Stimulated activated CD4-positive, alpha-beta T cell treated with anti-CD3 and anti-CD28 coated beads, Interleukin-2, amount 100 ng/mL, for 24 hours (primary cell): ENCODE measurements around the gene TMCC1.
"Not testable (repeated sequence)": the region's sequence is repeated elsewhere in the genome, so short reads cannot be mapped to it uniquely, and the experiment has no call there.

Experiments used
- DNase-seq, 2 donors: peaks; one replicate each; pipeline ENCODE4 v3.0.0-alpha.2; 2020

The TMCC1 gene

GRCh38 chr3:129768728-129769127, 124.8 kb downstream of the TMCC1 start:
- DNase-seq, result no peak

- no peak for DNase-seq
Observed at GRCh38 chr3:129766135-129766534, 127.4 kb downstream of the TMCC1 start.

GRCh38 chr3:129764090-129764489, 129.4 kb downstream of the TMCC1 start:
- no peak for DNase-seq

GRCh38 chr3:129758785-129759320, 134.7 kb downstream of the TMCC1 start:
- DNase-seq, result no peak

GRCh38 chr3:129758306-129758705, 135.2 kb downstream of the TMCC1 start:
- no peak for DNase-seq

- DNase-seq, result no peak
Observed at GRCh38 chr3:129756871-129757270, 136.6 kb downstream of the TMCC1 start.

GRCh38 chr3:129751105-129751504, 142.4 kb downstream of the TMCC1 start:
- not testable (repeated sequence) for DNase-seq

GRCh38 chr3:129749692-129750091, 143.8 kb downstream of the TMCC1 start:
- DNase-seq, result no peak

GRCh38 chr3:129747992-129748391, 145.5 kb downstream of the TMCC1 start:
- DNase-seq, result no peak

GRCh38 chr3:129747136-129747535, 146.4 kb downstream of the TMCC1 start:
- no peak for DNase-seq

GRCh38 chr3:129746629-129747028, 146.9 kb downstream of the TMCC1 start:
- DNase-seq, result no peak

- no peak for DNase-seq
Observed at GRCh38 chr3:129745253-129745652, 148.3 kb downstream of the TMCC1 start.

GRCh38 chr3:129741794-129742193, 151.7 kb downstream of the TMCC1 start:
- no peak for DNase-seq

GRCh38 chr3:129740090-129740489, 153.4 kb downstream of the TMCC1 start:
- DNase-seq, result no peak

- no peak for DNase-seq
Observed at GRCh38 chr3:129739634-129740033, 153.9 kb downstream of the TMCC1 start.

GRCh38 chr3:129738172-129738571, 155.3 kb downstream of the TMCC1 start:
- DNase-seq, result no peak

GRCh38 chr3:129736070-129736469, 157.4 kb downstream of the TMCC1 start:
- no peak for DNase-seq

GRCh38 chr3:129735638-129736037, 157.9 kb downstream of the TMCC1 start:
- no peak for DNase-seq

- no peak for DNase-seq
Observed at GRCh38 chr3:129734449-129734848, 159.1 kb downstream of the TMCC1 start.

- no peak for DNase-seq
Observed at GRCh38 chr3:129732200-129732876, 161.2 kb downstream of the TMCC1 start.

- no peak for DNase-seq
Observed at GRCh38 chr3:129727707-129728106, 165.8 kb downstream of the TMCC1 start.

GRCh38 chr3:129723558-129724324, 169.8 kb downstream of the TMCC1 start:
- DNase-seq, result no peak

GRCh38 chr3:129722527-129722926, 171.0 kb downstream of the TMCC1 start:
- DNase-seq, result no peak

- no peak for DNase-seq
Observed at GRCh38 chr3:129718201-129718600, 175.3 kb downstream of the TMCC1 start.
